ENCODE data around the gene DEPDC1B. TPM values are rescaled to one million over a fixed set of nuclear protein-coding genes. Genes with fewer than 3 reads are reported as not detected.

The DEPDC1B gene
- total and polyA plus RNA-seq, 2 of the 8 experiments (the other 6 are each of a cell fraction or from before 2014, with no cell fraction given): 30.8 to 67.4 TPM

GRCh38 chr5:60630836-60631235 is 69.1 kb downstream of the DEPDC1B start:
- H2AFZ ChIP-seq (ENCODE audit: low read length): no peak overlapping the region
- FAIRE-seq (no peak), DNase-seq (ENCODE audit: low read depth in 1 of 2, low spot score in 2 of 2) (no peak)
- no peak overlapping the region for H2BK120ac ChIP-seq (replicated peaks; ENCODE audit: low read depth, low read length)
- no peak overlapping the region for H2BK12ac ChIP-seq (ENCODE audit: low read depth, low read length)
- no peaks in the 10 kb centered on the region for H3K27me3 ChIP-seq (replicated peaks in 1 of 4; ENCODE audit: control insufficient read depth in 3 of 4, extremely low read depth in 1 of 4, insufficient read depth in 3 of 4, low read length in 3 of 4)
- H4K20me1 ChIP-seq (replicated peaks in 1 of 2; ENCODE audit: control insufficient read depth in 1 of 2, insufficient read depth in 2 of 2, low read length in 2 of 2): no peaks in the 10 kb centered on the region
- no peak overlapping the region for H3K14ac ChIP-seq (ENCODE audit: insufficient read length)
- no peak overlapping the region for H2BK5ac ChIP-seq (ENCODE audit: low read depth, low read length)
- H3K4me3 ChIP-seq (ENCODE audit: extremely low read depth in 1 of 4, insufficient read depth in 2 of 4, low read depth in 3 of 4, low read length in 4 of 4): no peak overlapping the region
- no peak overlapping the region for H3K56ac ChIP-seq (replicated peaks; ENCODE audit: insufficient read length, low read depth, low read length)
- no peak overlapping the region for H4K5ac ChIP-seq (ENCODE audit: insufficient read length, low read depth, low read length)
- no peaks in the 10 kb centered on the region for H3K79me1 ChIP-seq (ENCODE audit: low read depth, low read length)
- no peak overlapping the region for H3K23ac ChIP-seq (ENCODE audit: insufficient read length)
- WGBS, 2 experiments (ENCODE audit: extremely low coverage in 1 of 2, insufficient coverage in 1 of 2, insufficient read length in 1 of 2, insufficient replicate concordance in 2 of 2, low coverage in 1 of 2, low lambda C conversion rate in 2 of 2, missing lambda C conversion rate in 1 of 2): 85% methylated on average over 2 of the region's 2 CpGs; no CpG with 5 or more reads in 1 of the 2 experiments
- H3K4me1 ChIP-seq (replicated peaks in 1 of 4; ENCODE audit: control insufficient read depth in 3 of 4, insufficient read depth in 4 of 4, low read length in 3 of 4): no peaks in the 10 kb centered on the region
- no peak overlapping the region for H3K18ac ChIP-seq (ENCODE audit: extremely low read depth, low read length)
- no peak overlapping the region; the same call in 1 of the 2 replicates for H3K27ac ChIP-seq (ENCODE audit: low read depth, low read length)
- no peaks in the 10 kb centered on the region for H3K9me3 ChIP-seq (ENCODE audit: insufficient read depth in 2 of 2, low read depth in 1 of 2, low read length in 1 of 2)
- H3K36me3 ChIP-seq (ENCODE audit: control insufficient read depth in 2 of 4, insufficient read depth in 4 of 4, low read length in 3 of 4): peaks cover 0 to 25% (median 7%) of the 10 kb centered on the region in 4 experiments; a peak in 6 of 8 replicates
- H3K9ac ChIP-seq (replicated peaks in 1 of 4; ENCODE audit: extremely low read depth in 1 of 4, low read depth in 3 of 4, low read length in 3 of 4): no peak overlapping the region
- ChIA-PET CTCF (ENCODE audit: partially characterized antibody) (interaction anchor here (1.7 kb wide), 1 partner anchor 19 kb away, joined by 5 read pairs; no protein-coding TSS in a partner anchor), POLR2A (ENCODE audit: partially characterized antibody) (no interaction called here)
- no peak overlapping the region for H3K4me2 ChIP-seq (ENCODE audit: insufficient read depth in 1 of 2, low read depth in 2 of 2, low read length in 2 of 2)
- no peaks in the 10 kb centered on the region for H3K23me2 ChIP-seq (ENCODE audit: low read depth, low read length)
- H2BK15ac ChIP-seq (ENCODE audit: low read length): no peak overlapping the region
- H2BK20ac ChIP-seq (ENCODE audit: low read length): no peak overlapping the region
- no peak overlapping the region for H4K8ac ChIP-seq (ENCODE audit: extremely low read depth, insufficient read depth, low read length)
- no peak overlapping the region for H3K4ac ChIP-seq (replicated peaks; ENCODE audit: insufficient read length, low read depth, low read length)
- TF ChIP-seq SP1 (IDR thresholded peaks at IDR 0.05; ENCODE audit: low read depth, low read length): no peak
- no peak for TF ChIP-seq BACH1 (IDR thresholded peaks at IDR 0.05; ENCODE audit: low read length)
- no peak for TF ChIP-seq EGR1 (IDR thresholded peaks at IDR 0.05; ENCODE audit: borderline replicate concordance, low read depth, low read length)
- TF ChIP-seq HDAC6 (IDR thresholded peaks at IDR 0.05; ENCODE audit: low read depth, low read length): no peak
- TF ChIP-seq CHD2 (IDR thresholded peaks at IDR 0.05; ENCODE audit: low read length): no peak
- no peak for TF ChIP-seq CTBP2 (IDR thresholded peaks at IDR 0.05; ENCODE audit: borderline replicate concordance, insufficient read depth, insufficient read length, low read length)
- no peak for TF ChIP-seq RFX5 (IDR thresholded peaks at IDR 0.05; ENCODE audit: borderline replicate concordance, low read depth, low read length)
- H3K79me2 ChIP-seq (ENCODE audit: control insufficient read depth in 1 of 2, insufficient read depth in 2 of 2, low read length in 2 of 2): no peaks in the 10 kb centered on the region
- no peak overlapping the region for H2AK5ac ChIP-seq (ENCODE audit: low read depth, low read length)
- no peak overlapping the region for H4K91ac ChIP-seq (replicated peaks; ENCODE audit: insufficient read length, low read length)

All from H1 (cell line).